Keratinocyte (primary cell): ENCODE measurements around the gene TYROBP. TPM values are rescaled to one million over a fixed set of nuclear protein-coding genes. Genes with fewer than 3 reads are reported as not detected.

Source experiments
- DNase-seq: peaks from one replicate; pipeline ENCODE4 v3.0.0-alpha.2; 2011; ENCODE audit warnings: low read depth, missing footprints, low spot score
- FAIRE-seq: peaks from 2 replicates; lab custom pipeline; 2011; peaks lifted over from hg19 to GRCh38; lab: Jason Lieb, UNC
- H2AFZ ChIP-seq: 2 replicates; pipeline ENCODE4 v1.6.0; 2012; ENCODE audit warnings: low read length, control low read depth, inconsistent platforms; ENCODE audit not compliant: control insufficient read depth
- H3K27ac ChIP-seq: 2 replicates; pipeline ENCODE4 v1.5.1; 2011; ENCODE audit warnings: low read length; ENCODE audit not compliant: control insufficient read depth, insufficient read depth
- H3K27me3 ChIP-seq: 3 replicates; pipeline ENCODE4 v1.6.0; 2011; ENCODE audit warnings: low read length; ENCODE audit not compliant: control insufficient read depth, insufficient read depth; ENCODE audit errors: extremely low read depth
- H3K36me3 ChIP-seq, 2 experiments: 2 replicates in 1 of 2; 3 replicates in 1 of 2; pipeline ENCODE4 v1.5.1; 2011; ENCODE audit warnings: low read length in 2 of 2, mild to moderate bottlenecking in 1 of 2; ENCODE audit not compliant: control insufficient read depth in 2 of 2, insufficient read depth in 2 of 2; ENCODE audit errors: extremely low read depth in 1 of 2
- H3K4me1 ChIP-seq: 3 replicates; pipeline ENCODE4 v1.5.1; 2011; ENCODE audit warnings: low read length; ENCODE audit not compliant: control insufficient read depth, insufficient read depth; ENCODE audit errors: extremely low read depth
- H3K4me2 ChIP-seq: 3 replicates; pipeline ENCODE4 v1.6.0; 2011; ENCODE audit warnings: low read depth, low read length; ENCODE audit not compliant: control insufficient read depth, insufficient read depth; ENCODE audit errors: extremely low read depth
- H3K4me3 ChIP-seq, 3 experiments: fragments of 200-600 bp in 1 of 3; sonication (generic) in 1 of 3; 2 replicates in 2 of 3; 3 replicates in 1 of 3; pipeline ENCODE4 v1.5.1; 2011 to 2016; ENCODE audit warnings: low read length in 3 of 3, mild to moderate bottlenecking in 3 of 3, control low read depth in 2 of 3, inconsistent platforms in 1 of 3, low read depth in 1 of 3, mixed read lengths in 1 of 3, mixed run types in 1 of 3, moderate library complexity in 1 of 3; ENCODE audit not compliant: control insufficient read depth in 2 of 3, insufficient read depth in 2 of 3; ENCODE audit errors: extremely low read depth in 1 of 3
- H3K79me2 ChIP-seq: 2 replicates; pipeline ENCODE4 v1.6.0; 2012; ENCODE audit warnings: low read length; ENCODE audit not compliant: control insufficient read depth, insufficient read depth
- H3K9ac ChIP-seq: 3 replicates; pipeline ENCODE4 v1.6.0; 2011; ENCODE audit warnings: low read length; ENCODE audit not compliant: control insufficient read depth, insufficient read depth; ENCODE audit errors: extremely low read depth
- H3K9me1 ChIP-seq: 3 replicates; pipeline ENCODE4 v1.6.0; 2011; ENCODE audit warnings: low read length; ENCODE audit not compliant: control insufficient read depth, insufficient read depth; ENCODE audit errors: extremely low read depth
- H3K9me3 ChIP-seq: 2 replicates; pipeline ENCODE4 v1.5.1; 2012; ENCODE audit warnings: low read depth, low read length; ENCODE audit not compliant: control insufficient read depth
- H4K20me1 ChIP-seq: 3 replicates; pipeline ENCODE4 v1.6.0; 2011; ENCODE audit warnings: low read length; ENCODE audit not compliant: control insufficient read depth, insufficient read depth; ENCODE audit errors: extremely low read depth
- CTCF ChIP-seq, 3 experiments: IDR thresholded peaks in 1 of 3; conservative IDR thresholded peaks in 1 of 3; optimal IDR thresholded peaks in 1 of 3; 2 replicates in 2 of 3; 3 replicates in 1 of 3; pipeline versions ENCODE3 to v1.5.1; 2011; ENCODE audit warnings: low read length in 3 of 3, mild to moderate bottlenecking in 3 of 3, moderate library complexity in 2 of 3, control low read depth in 1 of 3, inconsistent platforms in 1 of 3; ENCODE audit not compliant: insufficient read depth in 2 of 3; ENCODE audit errors: extremely low read depth in 1 of 3
- EZH2 ChIP-seq: IDR thresholded peaks from one replicate; pipeline ENCODE4 v1.6.1; 2012; ENCODE audit warnings: inconsistent platforms, mild to moderate bottlenecking, low read length, moderate library complexity
- dilution Hi-C: fragments of 300-500 bp; cut with MboI; formaldehyde crosslinking; loops from one replicate; pipeline ENCODE4 v1.7.0; 2020; ENCODE audit warnings: low sequenced_read_pairs; ENCODE audit not compliant: extremely low pct_ligation_motif_present
- polyA plus RNA-seq, 5 experiments: library from polyadenylated mRNA; depleted of rRNA in 3 of 5; stranded (reverse) in 3 of 5; stranded (forward) in 1 of 5; unstranded in 1 of 5; fragments of >200 nt; gene quantifications; 1 replicate in 1 of 5; 2 replicates in 3 of 5; 3 replicates in 1 of 5; pipeline versions ENCODE4 v1.2.1 to v1.2.3, GENCODE V29; 2011 to 2012; ENCODE audit warnings: missing spikeins in 2 of 5, low read depth in 1 of 5, low replicate concordance in 1 of 5

The TYROBP gene
- polyA plus RNA-seq, 1 donor (not counting 4 experiments of a cell fraction or from before 2014, with no cell fraction given), result not detected

GRCh38 chr19:35905178-35905727, 2.8 kb downstream of the TYROBP start:
- no peaks in the 10 kb centered on the region for H3K27me3 ChIP-seq
- no peaks in the 10 kb centered on the region for H4K20me1 ChIP-seq
- no peaks in the 10 kb centered on the region for H3K36me3 ChIP-seq
- no peak for DNase-seq
- H3K9me1 ChIP-seq, result no peaks in the 10 kb centered on the region
- H3K4me1 ChIP-seq, result peaks cover 28% of the 10 kb centered on the region
- no peaks in the 10 kb centered on the region for H3K79me2 ChIP-seq
- dilution Hi-C loops, result no loop called here
- H3K9me3 ChIP-seq, result no peaks in the 10 kb centered on the region
- H3K4me3 ChIP-seq, result no peak overlapping the region
- TF ChIP-seq CTCF (optimal IDR thresholded peaks at IDR 0.05 in 1 of 3, IDR thresholded peaks at IDR 0.05 in 1 of 3, conservative IDR thresholded peaks at IDR 0.05 in 1 of 3; ENCODE audit: extremely low read depth in 1 of 3, insufficient read depth in 2 of 3, low read length in 3 of 3), result no peak
- TF ChIP-seq EZH2, result no peak
- no peak for FAIRE-seq
- H2AFZ ChIP-seq, result no peak overlapping the region
- no peak overlapping the region for H3K9ac ChIP-seq
- no peak overlapping the region for H3K4me2 ChIP-seq
- H3K27ac ChIP-seq, result no peak overlapping the region

GRCh38 chr19:35904311-35905068, 3.6 kb downstream of the TYROBP start:
- Histone ChIP-seq H3K4me3 (no peak overlapping the region), H3K79me2 (no peaks in the 10 kb centered on the region), H3K4me1 (peaks cover 28% of the 10 kb centered on the region), H4K20me1 (no peaks in the 10 kb centered on the region), H3K36me3 (no peaks in the 10 kb centered on the region), H3K9me1 (no peaks in the 10 kb centered on the region), H3K27ac (no peak overlapping the region), H3K4me2 (no peak overlapping the region), H3K9ac (no peak overlapping the region), H3K9me3 (no peaks in the 10 kb centered on the region), H2AFZ (no peak overlapping the region), H3K27me3 (no peaks in the 10 kb centered on the region)
- FAIRE-seq (no peak), DNase-seq (no peak)
- dilution Hi-C loops, result no loop called here
- TF ChIP-seq CTCF (optimal IDR thresholded peaks at IDR 0.05 in 1 of 3, IDR thresholded peaks at IDR 0.05 in 1 of 3, conservative IDR thresholded peaks at IDR 0.05 in 1 of 3; ENCODE audit: extremely low read depth in 1 of 3, insufficient read depth in 2 of 3, low read length in 3 of 3) (no peak), EZH2 (no peak)
